ENCODE measurements around the gene PDGFRB. TPM values are rescaled to one million over a fixed set of nuclear protein-coding genes. Genes with fewer than 3 reads are reported as not detected.

PDGFRB gene
- total RNA-seq, 1 experiment from 2014 or later: 0.66 TPM

- Histone ChIP-seq H3K4me3 (ENCODE audit: low read length) (no peak overlapping the region), H3K4me1 (ENCODE audit: insufficient read depth, low read length) (peaks cover 6% of the 10 kb centered on the region; the same call in 1 of the 2 replicates), H3K27ac (ENCODE audit: low read length) (no peak overlapping the region), H3K79me2 (ENCODE audit: low read length) (no peaks in the 10 kb centered on the region), H3K4me2 (ENCODE audit: low read length) (no peak overlapping the region), H3K36me3 (ENCODE audit: low read depth, low read length) (no peaks in the 10 kb centered on the region), H3K9me2 (replicated peaks; ENCODE audit: low read length) (no peaks in the 10 kb centered on the region), H3K27me3 (ENCODE audit: low read length) (no peaks in the 10 kb centered on the region), H3K9me3 (ENCODE audit: low read length) (no peaks in the 10 kb centered on the region), H2AFZ (ENCODE audit: low read length) (no peak overlapping the region), H4K20me1 (ENCODE audit: low read length) (no peaks in the 10 kb centered on the region), H3K9ac (ENCODE audit: low read length) (no peak overlapping the region), H3F3A (ENCODE audit: low read length, unreplicated experiment) (no peaks in the 10 kb centered on the region)
- DNase-seq (no peak), ATAC-seq (no peak)
- intact Hi-C loops (cut with micrococcal nuclease): no loop called here
- TF ChIP-seq CTCF (conservative IDR thresholded peaks at IDR 0.05; ENCODE audit: low read depth, low read length): no peak
- BruUV-seq (replicated peaks): no TSS peak
- ChIA-PET CTCF (interaction anchor here (0.6 kb wide), 1 partner anchor 121 kb away, joined by 3 read pairs; no protein-coding TSS in a partner anchor), POLR2A (ENCODE audit: unreplicated experiment) (no interaction called here)
Observed at GRCh38 chr5:150125334-150125733, 30.3 kb downstream of the PDGFRB start.

GRCh38 chr5:150124596-150124995, 31.0 kb downstream of the PDGFRB start:
- H3K27me3 ChIP-seq (ENCODE audit: low read length): no peaks in the 10 kb centered on the region
- ChIA-PET CTCF (no interaction called here), POLR2A (ENCODE audit: unreplicated experiment) (no interaction called here)
- H3K36me3 ChIP-seq (ENCODE audit: low read depth, low read length): no peaks in the 10 kb centered on the region
- ATAC-seq: no peak
- H4K20me1 ChIP-seq (ENCODE audit: low read length): no peaks in the 10 kb centered on the region
- no peak overlapping the region for H3K9ac ChIP-seq (ENCODE audit: low read length)
- no peaks in the 10 kb centered on the region for H3K79me2 ChIP-seq (ENCODE audit: low read length)
- H3K4me1 ChIP-seq (ENCODE audit: insufficient read depth, low read length): peaks cover 3% of the 10 kb centered on the region; the same call in 1 of the 2 replicates
- intact Hi-C loops (cut with micrococcal nuclease): no loop called here
- no peaks in the 10 kb centered on the region for H3K9me2 ChIP-seq (replicated peaks; ENCODE audit: low read length)
- TF ChIP-seq EZH2phosphoT487 (IDR thresholded peaks at IDR 0.05; ENCODE audit: borderline replicate concordance, low read length) (no peak), EZH2 (IDR thresholded peaks at IDR 0.05; ENCODE audit: low read length, unreplicated experiment) (no peak), CTCF (conservative IDR thresholded peaks at IDR 0.05; ENCODE audit: low read depth, low read length) (no peak)
- no TSS peak for BruUV-seq (replicated peaks)
- H2AFZ ChIP-seq (ENCODE audit: low read length): no peak overlapping the region
- H3K27ac ChIP-seq (ENCODE audit: low read length): no peak overlapping the region
- no peak for DNase-seq
- no peaks in the 10 kb centered on the region for H3K9me3 ChIP-seq (ENCODE audit: low read length)
- H3F3A ChIP-seq (ENCODE audit: low read length, unreplicated experiment): no peaks in the 10 kb centered on the region
- H3K4me2 ChIP-seq (ENCODE audit: low read length): no peak overlapping the region
- no peak overlapping the region for H3K4me3 ChIP-seq (ENCODE audit: low read length)

GRCh38 chr5:150124111-150124557, 31.5 kb downstream of the PDGFRB start:
- no TSS peak for BruUV-seq (replicated peaks)
- POLR2A ChIA-PET (ENCODE audit: unreplicated experiment): interaction anchor here (0.7 kb wide), 1 partner anchor 10 kb away, joined by 3 read pairs; no protein-coding TSS in a partner anchor
- no peak for ATAC-seq

More at GRCh38 chr5:150124111-150124557, 31.5 kb downstream of the PDGFRB start:
- Histone ChIP-seq H3K9me3 (ENCODE audit: low read length) (no peaks in the 10 kb centered on the region), H3K27me3 (ENCODE audit: low read length) (no peaks in the 10 kb centered on the region), H3K9me2 (replicated peaks; ENCODE audit: low read length) (no peaks in the 10 kb centered on the region), H3K36me3 (ENCODE audit: low read depth, low read length) (no peaks in the 10 kb centered on the region), H2AFZ (ENCODE audit: low read length) (no peak overlapping the region), H3K79me2 (ENCODE audit: low read length) (no peaks in the 10 kb centered on the region), H3K27ac (ENCODE audit: low read length) (no peak overlapping the region), H3K4me2 (ENCODE audit: low read length) (no peak overlapping the region), H3K4me3 (ENCODE audit: low read length) (no peak overlapping the region), H3K4me1 (ENCODE audit: insufficient read depth, low read length) (no peaks in the 10 kb centered on the region), H3K9ac (ENCODE audit: low read length) (no peak overlapping the region), H4K20me1 (ENCODE audit: low read length) (no peaks in the 10 kb centered on the region), H3F3A (ENCODE audit: low read length, unreplicated experiment) (no peaks in the 10 kb centered on the region)
- TF ChIP-seq EZH2 (IDR thresholded peaks at IDR 0.05; ENCODE audit: low read length, unreplicated experiment): no peak
- TF ChIP-seq EZH2phosphoT487 (IDR thresholded peaks at IDR 0.05; ENCODE audit: borderline replicate concordance, low read length): no peak
- no peak for TF ChIP-seq CTCF (conservative IDR thresholded peaks at IDR 0.05; ENCODE audit: low read depth, low read length)
- no peak for DNase-seq
- intact Hi-C loops (cut with micrococcal nuclease): no loop called here
- CTCF ChIA-PET: no interaction called here
